Activated CD8-positive, alpha-beta memory T cell treated with anti-CD3 and anti-CD28 coated beads for 1 hour (primary cell): ENCODE measurements around the gene CAPN2.
"Not testable (repeated sequence)": the region's sequence is repeated elsewhere in the genome, so short reads cannot be mapped to it uniquely, and the experiment has no call there.

ENCODE experiments used
- DNase-seq, 2 donors: peaks; one replicate each; pipeline ENCODE4 v3.0.0-alpha.2; 2020; ENCODE audit warnings: low read depth in 1 of 2; ENCODE audit errors: extremely low read depth in 1 of 2

CAPN2 gene

GRCh38 chr1:223738465-223739365 lies 26.4 kb downstream of the CAPN2 start:
- no peak for DNase-seq

GRCh38 chr1:223739366-223740037 lies 27.2 kb downstream of the CAPN2 start:
- no peak for DNase-seq

GRCh38 chr1:223740038-223740736 lies 27.8 kb downstream of the CAPN2 start:
- DNase-seq: not testable (repeated sequence)

GRCh38 chr1:223741861-223742260 lies 29.5 kb downstream of the CAPN2 start:
- DNase-seq: no peak

GRCh38 chr1:223742856-223743517 lies 30.6 kb downstream of the CAPN2 start:
- DNase-seq: no peak

GRCh38 chr1:223745731-223746130 lies 33.4 kb downstream of the CAPN2 start:
- no peak for DNase-seq

- DNase-seq: no peak
Measured at GRCh38 chr1:223747838-223748335, 35.5 kb downstream of the CAPN2 start.

- DNase-seq: no peak
Measured at GRCh38 chr1:223748405-223748772, 36.0 kb downstream of the CAPN2 start.

- peak; percentile 7 to 36 for DNase-seq
Measured at GRCh38 chr1:223748773-223749733, 36.7 kb downstream of the CAPN2 start.

- no peak for DNase-seq
Measured at GRCh38 chr1:223750730-223751570, 38.6 kb downstream of the CAPN2 start.

- no peak for DNase-seq
Measured at GRCh38 chr1:223751696-223752095, 39.4 kb downstream of the CAPN2 start.

GRCh38 chr1:223752721-223753515 lies 40.6 kb downstream of the CAPN2 start:
- no peak for DNase-seq

GRCh38 chr1:223754681-223755431 lies 42.5 kb downstream of the CAPN2 start:
- no peak for DNase-seq

GRCh38 chr1:223755432-223755792 lies 43.1 kb downstream of the CAPN2 start:
- no peak for DNase-seq

GRCh38 chr1:223755992-223756775 lies 43.8 kb downstream of the CAPN2 start:
- no peak for DNase-seq

- DNase-seq: no peak
Measured at GRCh38 chr1:223756806-223757700, 44.7 kb downstream of the CAPN2 start.
